HG03342 (cell line): ENCODE measurements around the gene RSPO3.
A peak's percentile ranks its signal among the peaks of the same experiment; 100 is the strongest.
"Not testable (repeated sequence)": the region's sequence is repeated elsewhere in the genome, so short reads cannot be mapped to it uniquely, and the experiment has no call there.

Experiments used
- ATAC-seq: cut with Tn5 transposase; IDR thresholded peaks from one replicate; pipeline ENCODE4 v1.9.1; 2021; ENCODE audit warnings: mild to moderate bottlenecking, moderate library complexity; ENCODE audit not compliant: unreplicated experiment

The RSPO3 gene, protein sequence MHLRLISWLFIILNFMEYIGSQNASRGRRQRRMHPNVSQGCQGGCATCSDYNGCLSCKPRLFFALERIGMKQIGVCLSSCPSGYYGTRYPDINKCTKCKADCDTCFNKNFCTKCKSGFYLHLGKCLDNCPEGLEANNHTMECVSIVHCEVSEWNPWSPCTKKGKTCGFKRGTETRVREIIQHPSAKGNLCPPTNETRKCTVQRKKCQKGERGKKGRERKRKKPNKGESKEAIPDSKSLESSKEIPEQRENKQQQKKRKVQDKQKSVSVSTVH

DNA sequence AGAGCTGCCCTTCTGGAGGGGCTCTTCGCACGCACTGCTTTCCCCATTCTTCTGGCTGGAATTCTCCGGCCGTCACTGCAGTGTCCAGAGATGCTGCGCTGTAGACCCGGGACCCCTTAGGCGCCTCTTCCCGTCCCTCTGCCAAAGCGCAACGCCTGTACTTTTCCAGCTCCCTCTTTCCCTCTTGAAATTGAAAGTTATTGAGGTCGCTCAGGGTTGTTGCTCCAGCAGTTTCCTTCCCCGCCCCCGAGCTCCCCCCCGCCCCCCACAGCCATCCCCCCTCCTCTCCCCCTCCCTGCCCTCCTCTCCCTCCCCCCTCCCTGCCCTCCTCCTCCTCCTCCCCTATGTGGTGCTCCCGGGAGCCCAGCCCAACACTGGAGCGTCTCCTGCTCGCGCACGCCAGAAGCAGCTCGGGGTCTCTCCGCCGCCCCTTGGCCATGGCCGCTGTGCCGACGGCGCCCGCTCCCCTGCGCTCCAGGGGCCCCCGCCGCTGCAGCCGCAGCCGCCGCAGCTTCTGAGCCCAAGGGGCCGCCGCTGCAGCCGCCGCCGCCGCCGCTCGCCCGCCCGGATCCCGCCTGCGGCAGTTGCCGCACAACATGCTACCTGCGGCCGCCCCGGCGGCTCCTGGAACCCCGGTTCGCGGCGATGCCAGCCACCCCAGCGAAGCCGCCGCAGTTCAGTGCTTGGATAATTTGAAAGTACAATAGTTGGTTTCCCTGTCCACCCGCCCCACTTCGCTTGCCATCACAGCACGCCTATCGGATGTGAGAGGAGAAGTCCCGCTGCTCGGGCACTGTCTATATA lies at the start of gene RSPO3:
TSS of gene RSPO3 (plus strand) at position 374 of the 804 bp plus-strand sequence. CDS start 522 bp downstream, outside the sequence.
- ATAC-seq, result no peak

DNA sequence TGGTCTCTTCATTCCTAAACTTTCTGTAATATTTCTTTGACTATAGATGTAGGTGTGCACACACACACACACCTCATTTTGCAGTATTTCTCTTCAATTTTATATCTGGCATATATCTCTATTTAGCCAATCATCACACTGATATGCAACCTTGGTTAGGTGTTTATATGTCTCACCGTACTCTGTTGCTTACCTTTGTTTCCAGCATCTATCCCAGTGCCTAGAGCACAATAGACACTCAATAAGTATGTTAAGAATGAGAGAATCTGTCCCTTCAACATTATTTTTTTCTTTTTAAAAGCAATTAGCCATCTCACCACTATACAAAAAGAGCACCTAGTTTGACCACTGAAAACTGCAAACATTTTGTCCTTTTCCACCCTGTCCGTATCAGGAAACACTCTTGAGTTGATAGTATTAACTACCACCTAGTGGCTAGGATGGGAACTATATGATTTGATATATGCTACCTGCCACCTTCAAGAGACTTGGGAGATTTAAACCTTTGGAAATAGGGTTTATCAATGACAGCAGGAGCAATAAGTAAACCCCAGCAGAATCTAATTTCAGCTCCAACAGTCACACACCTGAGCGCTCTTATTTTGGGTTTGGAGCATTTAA lies 48.7 kb upstream of the RSPO3 start:
- peak; percentile 59 for ATAC-seq

- ATAC-seq, result peak; percentile 88
Observed at GRCh38 chr6:127073222-127073621, 45.2 kb upstream of the RSPO3 start.

GRCh38 chr6:127076466-127076865 lies 42.0 kb upstream of the RSPO3 start:
- ATAC-seq, result no peak

DNA sequence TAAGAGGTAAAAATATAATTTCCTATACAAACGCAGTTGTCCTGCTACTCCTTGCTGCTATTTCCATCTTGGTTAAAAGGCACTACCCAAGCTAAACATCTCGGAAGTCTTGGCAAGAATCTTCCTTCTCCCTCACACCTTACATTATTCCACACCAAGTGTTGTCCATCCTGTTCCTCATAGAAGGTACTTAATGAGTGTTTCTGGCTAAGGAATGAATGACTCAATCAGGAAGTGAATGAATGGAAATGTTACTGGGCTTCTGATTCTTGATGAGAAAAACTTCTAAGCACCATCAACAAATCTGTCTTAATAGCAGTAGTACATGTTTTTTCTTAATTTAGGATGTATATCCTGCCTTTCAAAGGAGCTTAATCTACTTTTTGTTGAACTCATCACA lies 40.6 kb upstream of the RSPO3 start:
- ATAC-seq, result no peak

GRCh38 chr6:127078669-127079068 lies 39.8 kb upstream of the RSPO3 start:
- ATAC-seq, result no peak

DNA sequence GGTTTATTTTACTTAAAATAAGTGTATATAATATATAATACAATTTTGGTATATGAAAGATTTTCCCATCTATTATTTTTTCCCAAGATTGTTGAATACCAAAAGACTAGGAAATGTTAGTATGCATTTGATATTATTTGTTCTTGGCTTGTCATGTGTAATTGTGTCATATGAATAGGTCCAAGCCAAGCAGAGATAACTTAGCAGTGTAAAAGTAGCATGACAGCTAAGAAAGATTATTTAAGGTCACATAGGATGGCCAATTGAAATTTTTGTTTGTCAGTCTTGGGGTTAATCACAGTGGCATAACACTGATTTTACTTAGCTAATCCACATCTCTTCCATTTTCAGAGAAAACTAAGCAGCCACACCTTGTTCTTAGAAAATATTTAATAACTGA lies 38.8 kb upstream of the RSPO3 start:
- ATAC-seq, result no peak

DNA sequence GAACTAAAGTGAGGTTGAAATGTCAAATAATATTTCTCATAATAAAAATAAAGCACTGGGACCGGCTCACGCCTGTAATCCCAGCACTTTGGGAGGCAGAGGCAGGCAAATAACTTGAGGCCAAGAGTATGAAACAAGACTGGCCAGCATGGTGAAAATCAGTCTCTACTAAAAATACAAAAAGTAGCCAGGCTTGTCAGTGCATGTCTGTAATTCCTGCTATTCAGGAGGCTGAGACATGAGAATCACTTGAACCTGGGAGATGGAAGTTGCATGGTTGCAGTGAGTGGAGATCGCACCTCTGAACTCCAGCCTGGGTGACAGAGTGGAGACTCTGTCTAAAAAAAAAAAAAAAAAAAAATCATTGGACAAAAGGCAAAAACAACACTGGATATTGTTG lies 38.4 kb upstream of the RSPO3 start:
- ATAC-seq, result no peak

DNA sequence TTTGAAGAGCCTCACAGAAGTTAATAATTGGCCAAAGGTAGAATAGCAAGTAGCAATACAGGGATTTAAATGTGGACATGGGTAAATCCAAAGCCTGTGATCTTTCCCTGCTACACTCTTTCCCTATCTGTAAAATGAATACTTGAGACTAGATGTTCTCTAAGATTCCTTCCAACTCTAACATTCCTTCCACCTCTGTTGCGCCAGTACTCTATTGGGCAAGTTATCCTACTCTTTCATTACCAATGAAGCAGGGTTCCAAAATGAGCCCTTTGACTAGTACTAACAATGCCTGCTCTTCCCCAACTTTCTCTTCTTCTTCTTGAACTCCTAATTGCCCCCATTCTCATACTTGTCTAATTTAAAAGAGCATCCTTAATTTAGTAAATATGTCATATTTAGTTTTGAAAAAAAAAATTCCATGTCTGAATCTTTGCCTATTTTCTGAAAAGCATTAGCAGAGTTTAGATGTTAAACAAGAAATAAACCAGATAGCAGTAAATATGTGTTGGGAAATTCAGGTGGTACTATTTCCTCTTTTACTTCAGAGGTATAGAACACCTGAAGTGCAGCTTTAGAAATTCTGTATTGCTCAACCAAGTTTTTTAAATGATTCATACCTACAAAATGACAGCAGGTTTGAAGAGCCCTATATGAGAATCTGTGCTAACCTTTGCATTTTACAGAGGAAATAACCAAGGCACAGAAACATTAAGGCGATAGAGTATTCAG lies 35.1 kb upstream of the RSPO3 start:
- no peak for ATAC-seq

DNA sequence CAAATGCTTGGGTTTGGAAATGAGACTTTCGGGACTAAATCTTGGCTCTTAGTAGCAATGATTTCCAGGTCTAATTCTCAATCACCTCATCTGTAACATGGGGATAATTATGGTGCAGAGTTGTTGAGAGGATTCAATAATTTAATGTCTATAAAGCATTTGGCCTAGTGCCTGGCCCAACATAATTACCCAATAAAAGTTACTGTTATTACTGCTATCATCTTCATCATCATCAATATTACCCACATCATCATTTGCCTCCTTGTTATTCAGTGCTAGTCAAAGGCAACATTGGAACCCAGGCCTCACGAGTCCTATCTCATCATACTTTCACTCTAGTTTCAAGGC lies 34.5 kb upstream of the RSPO3 start:
- ATAC-seq, result no peak

GRCh38 chr6:127085181-127085580 lies 33.3 kb upstream of the RSPO3 start:
- ATAC-seq, result no peak

DNA sequence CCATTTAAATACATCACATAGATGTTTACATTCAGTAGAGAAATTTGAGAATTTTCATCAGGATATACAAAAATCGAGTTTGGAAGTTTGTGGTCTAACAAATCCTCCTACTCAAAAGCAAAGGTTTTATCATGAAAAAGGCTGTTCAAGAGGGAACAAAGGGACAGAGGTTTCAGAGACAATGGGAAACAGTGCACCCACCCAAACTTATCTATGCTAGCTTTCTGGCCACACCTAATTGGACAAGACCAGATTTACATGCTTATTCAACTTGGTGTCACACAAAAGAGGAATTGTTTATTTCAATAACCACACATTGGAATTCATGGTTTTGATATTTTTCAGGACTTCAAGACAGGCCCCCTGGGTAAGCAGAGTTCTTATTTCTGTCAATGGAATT lies 28.4 kb upstream of the RSPO3 start:
- ATAC-seq, result no peak

GRCh38 chr6:127092466-127092865 lies 26.0 kb upstream of the RSPO3 start:
- ATAC-seq, result no peak

GRCh38 chr6:127094791-127095190 lies 23.7 kb upstream of the RSPO3 start:
- no peak for ATAC-seq

- no peak for ATAC-seq
Observed at GRCh38 chr6:127096167-127096566, 22.3 kb upstream of the RSPO3 start.

- ATAC-seq, result not testable (repeated sequence)
Observed at GRCh38 chr6:127097442-127097841, 21.0 kb upstream of the RSPO3 start.

- ATAC-seq, result no peak
Observed at GRCh38 chr6:127100510-127101140, 17.8 kb upstream of the RSPO3 start.

DNA sequence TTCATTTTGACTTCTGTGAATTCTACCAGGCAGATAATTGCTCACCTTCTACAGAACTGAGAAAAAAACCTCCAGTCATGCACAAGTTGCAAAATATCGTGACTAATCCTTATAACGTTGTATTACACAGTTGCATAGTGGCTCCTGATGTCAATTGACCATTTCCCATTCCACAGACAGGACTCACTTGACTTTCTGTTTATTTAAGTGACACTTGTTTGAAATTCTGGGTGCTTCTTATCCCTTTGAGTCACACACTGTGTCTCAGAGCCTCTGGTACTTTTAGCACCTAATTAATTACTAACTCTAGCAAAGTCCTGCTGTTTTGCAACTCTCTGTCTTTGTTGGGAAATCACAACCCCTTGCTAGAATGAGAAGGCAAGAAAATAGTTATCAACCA lies 16.2 kb upstream of the RSPO3 start:
- ATAC-seq, result no peak

DNA sequence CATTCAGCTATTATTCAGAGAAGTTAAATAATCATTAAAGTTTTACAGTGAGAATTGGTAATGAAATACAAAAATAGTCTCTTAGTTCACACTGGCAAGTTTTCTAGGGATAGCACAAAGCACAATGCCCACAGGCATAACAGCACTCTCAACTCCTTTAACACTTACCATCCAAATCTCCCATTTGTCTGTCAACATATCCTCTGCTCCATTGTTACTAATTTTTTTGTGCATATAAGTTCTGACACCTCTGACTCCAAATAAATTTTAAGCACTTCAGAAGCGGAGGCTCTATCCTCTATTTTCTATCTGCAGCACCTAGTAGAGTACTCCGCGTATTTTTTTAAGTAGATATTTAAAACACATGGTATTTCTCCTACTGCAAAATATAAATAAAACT lies 15.6 kb upstream of the RSPO3 start:
- no peak for ATAC-seq

DNA sequence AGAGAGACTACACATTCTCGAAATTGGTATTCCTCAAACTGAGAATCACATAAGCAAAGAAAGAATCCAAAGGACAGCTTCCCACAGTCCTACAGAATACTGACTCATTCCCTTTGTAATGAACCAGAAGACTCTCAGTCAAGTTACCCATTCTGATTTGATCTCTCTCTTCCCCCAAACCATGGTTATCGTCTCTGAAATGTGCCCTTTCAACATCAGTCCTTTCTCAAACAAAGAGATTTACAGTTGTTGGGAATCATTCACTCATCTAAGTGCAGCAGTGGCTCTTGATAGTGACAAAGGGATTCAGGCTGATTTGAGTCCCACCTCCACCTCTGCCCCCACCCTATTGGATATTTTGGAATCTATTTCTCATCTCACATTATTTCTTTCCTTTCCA lies 15.0 kb upstream of the RSPO3 start:
- no peak for ATAC-seq

DNA sequence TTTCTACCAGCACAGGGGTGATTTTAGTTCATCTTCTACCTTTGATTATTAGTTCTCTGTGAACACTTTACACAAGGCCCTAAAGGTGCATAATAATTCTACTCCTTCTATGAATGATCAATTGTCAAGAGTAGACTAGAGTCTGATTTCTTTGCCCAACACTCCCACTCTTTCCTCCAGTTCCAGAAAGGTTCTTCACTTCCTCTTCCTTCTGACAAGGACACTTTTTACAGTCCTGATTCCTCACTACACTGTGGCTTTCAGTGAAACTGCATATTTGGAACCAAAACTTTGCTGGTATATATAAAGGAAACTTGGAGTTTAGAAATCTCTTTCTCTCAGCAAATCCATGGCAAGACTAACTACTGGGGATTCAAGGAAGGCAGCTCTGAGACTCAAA lies 10.6 kb upstream of the RSPO3 start:
- no peak for ATAC-seq
